Gastrocnemius medialis (tissue), 4 donors: ENCODE results near the gene SPC24. TPM values are rescaled to one million over a fixed set of nuclear protein-coding genes. Genes with fewer than 3 reads are reported as not detected.

Experiments used
- ATAC-seq, 2 donors: fragments of 150-250 bp; one replicate each; pipeline ENCODE4 v1.9.1; 2016
- DNase-seq, 2 donors: peaks; one replicate each; pipeline ENCODE4 v3.0.0-alpha.2; 2019
- H3K27ac ChIP-seq, 4 donors: fragments of 200-600 bp; sonication (generic); 1 replicate in 1 of 4; 2 replicates in 3 of 4; pipeline ENCODE4 v1.5.1; 2016 to 2018; ENCODE audit warnings: mild to moderate bottlenecking in 2 of 4, moderate library complexity in 1 of 4
- H3K27me3 ChIP-seq, 3 donors: fragments of 200-600 bp; sonication (generic) in 2 of 3; 1 replicate in 1 of 3; 2 replicates in 2 of 3; pipeline versions ENCODE4 v1.5.1 to v1.6.0; 2016 to 2019; ENCODE audit warnings: mild to moderate bottlenecking in 1 of 3, moderate library complexity in 1 of 3
- H3K36me3 ChIP-seq, 2 donors: fragments of 200-600 bp; sonication (generic) in 1 of 2; one replicate each; pipeline ENCODE4 v1.5.1; 2017 to 2018
- H3K4me1 ChIP-seq, 2 donors: fragments of 200-600 bp; sonication (generic) in 1 of 2; one replicate each; pipeline ENCODE4 v1.5.1; 2016 to 2017; ENCODE audit warnings: mild to moderate bottlenecking in 2 of 2
- H3K4me3 ChIP-seq, 4 donors: fragments of 200-600 bp; sonication (generic) in 3 of 4; 1 replicate in 1 of 4; 2 replicates in 3 of 4; pipeline ENCODE4 v1.5.1; 2016 to 2019; ENCODE audit warnings: mild to moderate bottlenecking in 2 of 4
- H3K9me3 ChIP-seq, 3 donors: fragments of 200-600 bp; sonication (generic) in 2 of 3; 1 replicate in 1 of 3; 2 replicates in 2 of 3; pipeline ENCODE4 v1.5.1; 2016 to 2019
- CTCF ChIP-seq, 5 experiments: fragments of 450-650 bp in 3 of 5; fragments of 200-600 bp in 2 of 5; sonication (generic) in 2 of 5; IDR thresholded peaks in 4 of 5; conservative IDR thresholded peaks in 1 of 5; 1 replicate in 4 of 5; 2 replicates in 1 of 5; pipeline ENCODE4 v1.5.1; 2016 to 2019; ENCODE audit warnings: antibody characterized with exemption in 5 of 5, mild to moderate bottlenecking in 3 of 5, moderate library complexity in 3 of 5
- POLR2A ChIP-seq, 2 donors: fragments of 450-650 bp; IDR thresholded peaks; one replicate each; pipeline ENCODE4 v1.6.1; 2017; ENCODE audit warnings: antibody characterized with exemption in 2 of 2, mild to moderate bottlenecking in 2 of 2, moderate library complexity in 2 of 2
- in situ Hi-C, 4 donors: fragments of 200-750 bp; cut with MboI; loops; one replicate each; pipeline versions ENCODE4 v1.15.0 to v1.8.0; 2017; ENCODE audit warnings: low sequenced_read_pairs in 4 of 4
- intact Hi-C: fragments of 100-400 bp; cut with DNase I; formaldehyde crosslinking; loops from one replicate; pipeline ENCODE4 v1.15.1; 2023; ENCODE audit warnings: low total_unique reads
- total RNA-seq, 4 donors: library from RNA; depleted of rRNA; stranded (reverse); fragments of >200 nt; gene quantifications; one replicate each; pipeline versions ENCODE4 v1.1.0 to v1.2.3, GENCODE V29; 2016

Gene SPC24
- total RNA-seq, 4 donors from 2014 or later: 0.55 to 1.6 TPM; not detected in 2

GRCh38 chr19:11202488-11203193 lies 47.1 kb upstream of the SPC24 start:
- Histone ChIP-seq H3K4me1 (peaks cover 15 to 17% of the 10 kb centered on the region in 2 donors), H3K4me3 (no peak overlapping the region), H3K36me3 (no peaks in the 10 kb centered on the region), H3K27ac (peak overlapping the region; percentile 69 to 75 (median 74)), H3K9me3 (no peaks in the 10 kb centered on the region), H3K27me3 (no peaks in the 10 kb centered on the region)
- intact Hi-C loops (loop anchor here (1.0 to 10.0 kb wide), 2 partner anchors 65 to 168 kb away; no protein-coding TSS in a partner anchor), in situ Hi-C loops (loop anchor here in 3 of 4 donors (5.0 to 25.0 kb wide), 4 partner anchors 65 to 168 kb away; no protein-coding TSS in a partner anchor)
- ATAC-seq: no peak
- TF ChIP-seq POLR2A (IDR thresholded peaks at IDR 0.05) (no peak), CTCF (IDR thresholded peaks at IDR 0.05 in 4 of 5, conservative IDR thresholded peaks at IDR 0.05 in 1 of 5) (no peak)
- DNase-seq: no peak

DNA sequence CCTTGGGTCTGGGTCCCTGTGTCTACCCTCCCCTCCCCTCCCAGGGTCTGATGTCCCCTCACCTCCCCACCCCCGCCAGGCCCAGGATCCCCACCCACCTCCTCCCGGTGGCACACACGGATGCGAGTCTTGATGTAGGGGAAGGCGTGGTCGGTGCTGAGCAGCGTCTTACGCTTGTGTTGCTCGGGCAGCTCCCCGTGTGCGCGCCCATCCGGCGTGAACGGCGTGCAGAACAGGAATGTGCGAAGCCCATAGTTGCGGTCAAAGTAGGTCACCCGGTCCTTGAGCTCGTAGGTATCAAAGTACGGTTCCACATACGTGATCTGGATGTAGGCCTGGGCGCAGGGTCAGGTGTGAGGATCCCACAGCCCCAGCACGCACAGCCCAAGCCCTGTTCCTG lies 46.2 kb upstream of the SPC24 start:
- Histone ChIP-seq H3K9me3 (no peaks in the 10 kb centered on the region), H3K36me3 (no peaks in the 10 kb centered on the region), H3K27ac (no peak overlapping the region), H3K27me3 (no peaks in the 10 kb centered on the region), H3K4me3 (no peak overlapping the region), H3K4me1 (peaks cover 15 to 17% of the 10 kb centered on the region in 2 donors)
- intact Hi-C loops (loop anchor here (10.0 kb wide), 1 partner anchor 167 kb away; no protein-coding TSS in a partner anchor), in situ Hi-C loops (loop anchor here in 3 of 4 donors (5.0 to 25.0 kb wide), 4 partner anchors 64 to 167 kb away; no protein-coding TSS in a partner anchor)
- TF ChIP-seq POLR2A (IDR thresholded peaks at IDR 0.05) (no peak), CTCF (IDR thresholded peaks at IDR 0.05 in 4 of 5, conservative IDR thresholded peaks at IDR 0.05 in 1 of 5) (no peak)
- DNase-seq (no peak), ATAC-seq (no peak)

DNA sequence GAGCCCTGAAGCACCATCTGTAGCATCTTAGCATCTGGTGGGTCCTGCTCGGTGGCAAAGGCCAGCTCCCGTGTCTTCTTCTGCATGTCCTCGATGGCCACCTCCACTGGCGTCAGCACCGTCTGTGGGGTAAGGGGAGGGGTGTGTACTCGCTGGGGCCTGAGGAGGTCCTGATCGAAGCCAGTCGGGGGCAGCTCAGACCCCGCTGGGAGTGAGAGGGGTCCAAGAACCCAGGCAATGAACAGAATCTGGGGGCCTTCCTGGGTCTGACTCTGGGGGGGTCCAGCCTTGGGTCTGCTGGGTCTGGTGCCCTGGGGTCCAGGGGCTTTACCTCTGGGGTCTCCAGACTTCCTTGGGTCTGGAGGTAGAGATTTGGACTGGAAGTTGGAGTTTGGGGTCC lies 45.3 kb upstream of the SPC24 start:
- Histone ChIP-seq H3K27me3 (no peaks in the 10 kb centered on the region), H3K9me3 (no peaks in the 10 kb centered on the region), H3K27ac (no peak overlapping the region), H3K4me1 (peaks cover 15 to 17% of the 10 kb centered on the region in 2 donors), H3K4me3 (no peak overlapping the region), H3K36me3 (no peaks in the 10 kb centered on the region)
- no peak for DNase-seq
- intact Hi-C loops: loop anchor here (10.0 kb wide), 1 partner anchor 166 kb away; no protein-coding TSS in a partner anchor
- no peak for TF ChIP-seq POLR2A (IDR thresholded peaks at IDR 0.05)
- no peak for TF ChIP-seq CTCF (IDR thresholded peaks at IDR 0.05 in 4 of 5, conservative IDR thresholded peaks at IDR 0.05 in 1 of 5)
- no peak for ATAC-seq
- in situ Hi-C loops: loop anchor here in 3 of 4 donors (5.0 to 25.0 kb wide), 4 partner anchors 64 to 166 kb away; no protein-coding TSS in a partner anchor

DNA sequence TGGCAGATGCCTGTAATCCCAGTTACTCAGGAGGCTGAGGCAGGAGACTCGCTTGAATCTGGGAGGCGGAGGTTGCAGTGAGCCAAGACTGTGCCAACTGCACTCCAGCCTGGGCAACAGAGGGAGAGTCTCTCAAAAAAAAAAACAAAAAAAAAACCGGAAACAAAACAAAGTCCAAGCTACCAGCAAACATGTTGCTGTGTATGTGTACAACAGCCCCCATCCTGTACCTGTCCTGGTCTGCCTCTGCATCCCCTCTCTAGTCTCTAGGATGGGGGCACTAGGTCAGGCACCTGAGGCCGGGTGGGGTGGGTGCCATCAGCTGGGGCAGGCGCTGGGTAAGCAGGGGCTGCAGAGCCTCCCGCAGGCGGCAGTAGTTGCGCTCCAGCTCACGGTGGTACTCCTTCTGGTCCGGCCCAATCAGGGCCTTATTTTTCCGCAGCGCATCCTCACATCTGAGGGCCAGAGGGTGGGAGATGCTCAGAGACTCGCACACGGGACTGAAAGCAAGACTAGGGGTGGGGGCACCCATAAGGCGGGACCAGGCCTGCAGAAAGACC lies 44.5 kb upstream of the SPC24 start:
- Histone ChIP-seq H3K27ac (no peak overlapping the region), H3K27me3 (no peaks in the 10 kb centered on the region), H3K36me3 (no peaks in the 10 kb centered on the region), H3K4me1 (peaks cover 18 to 23% of the 10 kb centered on the region in 2 donors), H3K4me3 (no peak overlapping the region), H3K9me3 (no peaks in the 10 kb centered on the region)
- in situ Hi-C loops (loop anchor here in 3 of 4 donors (5.0 to 25.0 kb wide), 4 partner anchors 63 to 165 kb away; no protein-coding TSS in a partner anchor), intact Hi-C loops (loop anchor here (10.0 kb wide), 1 partner anchor 165 kb away; no protein-coding TSS in a partner anchor)
- DNase-seq: no peak
- TF ChIP-seq POLR2A (IDR thresholded peaks at IDR 0.05) (no peak), CTCF (IDR thresholded peaks at IDR 0.05 in 4 of 5, conservative IDR thresholded peaks at IDR 0.05 in 1 of 5) (no peak)
- no peak for ATAC-seq
